Measurements from ENCODE around the gene ATP4B.

The ATP4B gene

DNA sequence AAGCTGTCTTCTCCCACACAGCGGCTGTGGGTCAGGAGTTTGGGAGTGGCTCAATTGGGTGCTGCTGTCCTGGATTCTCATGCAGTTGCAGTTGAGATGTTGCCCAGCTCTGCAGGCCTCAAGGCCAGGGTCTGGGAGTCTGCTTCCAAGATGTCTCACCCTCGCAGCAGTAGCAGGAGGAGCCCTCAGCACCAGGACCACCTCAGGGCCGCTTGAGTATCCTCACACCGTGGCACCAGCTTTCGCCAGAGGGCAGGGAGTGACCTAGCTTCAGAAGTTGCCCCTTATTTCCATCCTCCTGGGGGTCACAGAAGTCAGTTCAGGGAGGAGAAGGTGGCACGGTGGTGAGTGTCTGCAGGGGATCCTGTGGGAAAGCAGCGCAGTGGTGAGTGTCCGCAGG lies 52.5 kb downstream of the ATP4B start:
- DNase-seq, result no peak

DNA sequence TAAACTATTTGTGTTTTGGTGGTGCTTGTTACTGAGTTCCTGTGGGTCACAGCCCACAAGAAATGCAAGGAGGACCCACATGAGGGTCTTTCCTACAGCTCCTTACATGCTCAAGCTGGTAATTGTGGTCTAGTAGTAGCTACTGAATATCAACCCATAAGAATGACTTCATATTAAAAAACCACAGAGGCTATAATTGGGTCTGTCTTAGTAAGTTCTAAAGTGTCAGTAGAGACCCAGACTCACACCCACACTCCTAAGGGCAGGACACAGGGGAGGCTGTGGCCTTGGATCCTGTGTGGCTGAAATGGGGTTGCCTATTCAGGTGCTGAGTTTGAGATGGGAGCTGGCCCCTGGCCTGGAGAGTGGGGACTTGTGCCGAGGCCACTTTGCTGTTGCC lies 53.8 kb downstream of the ATP4B start:
- no peak for DNase-seq

DNA sequence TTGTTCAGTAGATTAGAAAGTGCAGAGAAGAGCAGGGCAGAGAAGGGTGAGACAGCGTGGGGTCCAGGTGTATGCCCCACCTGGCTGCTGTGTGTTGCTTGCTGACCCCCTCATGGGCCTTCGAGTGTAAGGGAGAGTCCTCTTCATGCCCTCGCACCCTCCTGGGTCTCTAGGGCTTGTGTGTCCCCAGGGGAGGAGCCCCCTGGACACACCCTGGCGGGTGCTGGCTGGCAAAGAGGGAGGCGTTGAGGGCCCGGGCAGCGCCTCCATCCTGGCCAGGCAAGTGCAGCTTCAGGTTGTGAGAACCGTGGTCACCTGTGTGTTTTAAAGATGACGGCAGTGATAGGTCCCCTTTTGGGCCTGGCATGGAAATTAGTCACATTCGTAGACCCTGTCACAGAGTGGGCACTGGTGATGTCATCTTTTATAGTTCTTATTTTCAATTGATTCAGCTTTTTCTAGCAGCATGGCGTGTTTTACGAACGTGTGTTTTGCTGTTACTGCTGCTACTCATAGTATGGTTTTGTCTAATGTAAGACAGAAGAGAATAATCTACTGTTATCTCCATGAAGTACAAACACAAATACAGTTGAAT lies 54.8 kb downstream of the ATP4B start:
- no peak for DNase-seq

DNA sequence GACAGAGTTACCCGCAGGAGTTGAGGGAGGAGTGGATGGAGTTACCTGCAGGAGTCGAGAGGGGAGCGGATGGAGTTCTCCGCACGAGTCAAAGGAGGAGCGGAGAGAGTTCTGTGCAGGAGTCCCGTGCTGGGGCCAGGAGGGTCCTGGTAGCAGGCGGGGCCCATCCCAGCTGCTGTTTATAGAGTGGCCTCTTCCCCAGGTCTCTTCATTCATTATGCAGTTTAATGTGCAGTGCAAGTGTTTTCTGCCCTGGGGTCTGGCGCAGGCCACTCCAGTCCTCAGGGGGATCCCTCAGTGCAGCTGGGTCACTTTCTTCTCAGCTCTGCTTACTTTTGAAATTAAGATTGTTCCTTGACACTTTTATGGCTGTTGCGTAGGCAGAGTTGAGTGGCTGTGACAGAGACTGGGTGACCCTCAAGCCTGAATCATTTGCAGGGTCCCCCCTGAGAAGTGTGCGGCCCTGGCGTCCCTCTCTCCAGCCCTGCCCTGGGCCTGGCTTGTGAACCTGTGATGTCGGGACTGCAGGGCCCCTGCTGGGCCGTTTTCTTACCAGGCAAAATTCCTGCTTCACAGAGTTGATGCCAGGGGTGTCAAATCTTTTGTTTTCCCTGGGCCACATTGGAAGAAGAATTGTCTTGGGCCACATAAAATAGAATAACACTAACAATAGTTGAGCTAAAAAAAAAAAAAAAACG lies 55.6 kb downstream of the ATP4B start:
- no peak for DNase-seq

DNA sequence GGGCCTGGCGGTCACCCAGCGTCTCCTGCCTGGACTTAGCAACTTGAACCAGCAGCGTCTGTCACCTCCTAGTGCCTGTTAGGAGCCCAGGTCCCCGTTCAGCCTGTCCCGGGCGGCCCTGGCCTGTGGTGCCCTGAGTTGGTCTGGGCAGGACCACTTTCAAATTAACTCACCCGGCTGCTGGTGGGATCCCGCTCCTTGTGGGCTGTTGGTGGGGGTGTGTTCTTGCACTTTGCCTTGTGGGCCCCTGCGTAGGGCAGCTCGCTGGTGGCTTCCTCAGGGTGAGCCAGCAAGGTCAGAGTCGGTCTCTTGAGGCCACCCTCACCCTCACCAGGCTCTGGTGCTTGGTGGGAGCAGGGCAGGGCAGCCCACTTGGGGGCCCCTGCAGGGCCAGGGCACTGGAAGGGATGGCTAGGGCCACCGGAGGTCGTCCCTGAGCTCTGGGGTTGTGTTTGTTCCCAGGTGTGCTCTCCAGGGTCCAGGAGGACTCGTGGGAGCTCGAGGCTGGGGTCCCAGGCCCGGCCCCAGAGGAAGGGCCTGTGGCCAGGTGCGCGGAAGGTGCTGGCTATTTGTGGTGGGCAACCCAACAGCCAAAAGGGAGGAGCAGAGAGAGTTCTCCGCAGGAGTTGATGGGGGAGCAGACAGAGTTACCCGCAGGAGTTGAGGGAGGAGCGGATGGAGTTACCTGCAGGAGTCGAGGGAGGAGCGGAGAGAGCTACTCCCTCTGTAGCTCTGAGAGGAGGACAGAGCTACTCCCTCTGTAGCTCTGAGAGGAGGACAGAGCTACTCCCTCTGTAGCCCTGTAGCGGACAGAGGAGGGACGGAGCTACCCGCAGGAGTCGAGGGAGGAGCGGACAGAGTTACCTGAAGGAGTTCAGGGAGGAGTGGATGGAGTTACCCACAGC lies 56.6 kb downstream of the ATP4B start:
- no peak for DNase-seq

DNA sequence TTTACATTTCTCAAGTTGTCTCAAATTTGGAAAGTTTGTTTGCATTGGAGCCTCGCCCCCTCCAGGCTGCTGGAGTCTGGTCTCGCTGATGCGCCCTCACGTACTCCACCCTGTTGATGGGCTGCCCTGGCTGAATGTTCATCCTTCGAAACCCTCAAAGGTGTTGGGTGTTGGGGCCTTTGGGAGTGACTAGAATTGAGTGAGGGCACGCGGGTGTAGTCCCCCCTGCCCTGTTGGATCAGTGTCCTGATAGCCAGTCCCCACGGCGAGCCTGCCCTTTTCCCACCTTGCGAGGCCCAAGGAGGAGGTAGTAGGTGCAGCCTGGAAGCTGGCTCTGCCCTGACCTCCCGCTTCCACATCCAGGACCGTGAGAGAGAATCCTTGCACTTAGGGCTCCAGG lies 58.6 kb downstream of the ATP4B start:
- DNase-seq, result no peak
